Measurements from ENCODE around the gene ERG. TPM values are rescaled to one million over a fixed set of nuclear protein-coding genes. Genes with fewer than 3 reads are reported as not detected.

The ERG gene
- total and polyA plus RNA-seq, 4 donors, result 8.6 to 30.3 (median 21.0) TPM

- Histone ChIP-seq H3K4me3 (no peak overlapping the region), H3K36me3 (ENCODE audit: control insufficient read depth in 4 of 4, insufficient read depth in 4 of 4, low read length in 4 of 4) (no peaks in the 10 kb centered on the region), H3K9me3 (ENCODE audit: control insufficient read depth in 4 of 4, insufficient read depth in 3 of 4, low read length in 3 of 4) (no peaks in the 10 kb centered on the region), H3K27ac (ENCODE audit: low read depth in 1 of 2, low read length in 1 of 2) (no peak overlapping the region), H3K4me1 (ENCODE audit: control insufficient read depth in 5 of 5, insufficient read depth in 5 of 5, low read length in 5 of 5) (no peaks in the 10 kb centered on the region), H3K9ac (ENCODE audit: insufficient read depth in 1 of 2, low read length in 2 of 2) (no peak overlapping the region), H3K27me3 (ENCODE audit: control insufficient read depth in 3 of 3, insufficient read depth in 3 of 3, low read length in 2 of 3) (no peaks in the 10 kb centered on the region)
- no peak for DNase-seq
- TF ChIP-seq CTCF (IDR thresholded peaks at IDR 0.05; ENCODE audit: control extremely low read depth, extremely low read depth), result no peak
- 69 to 76% methylated on average over 4 of the region's 4 CpGs for WGBS, 2 donors
- ATAC-seq (ENCODE audit: insufficient read depth, low FRiP score), result no peak
Measured at GRCh38 chr21:38367646-38368045, 130.6 kb downstream of the ERG start.

- WGBS, 2 donors, result 76 to 87% methylated on average over 2 of the region's 2 CpGs
- Histone ChIP-seq H3K36me3 (ENCODE audit: control insufficient read depth in 4 of 4, insufficient read depth in 4 of 4, low read length in 4 of 4) (no peaks in the 10 kb centered on the region), H3K27ac (ENCODE audit: low read depth in 1 of 2, low read length in 1 of 2) (no peak overlapping the region), H3K9ac (ENCODE audit: insufficient read depth in 1 of 2, low read length in 2 of 2) (no peak overlapping the region), H3K27me3 (ENCODE audit: control insufficient read depth in 3 of 3, insufficient read depth in 3 of 3, low read length in 2 of 3) (no peaks in the 10 kb centered on the region), H3K4me3 (no peak overlapping the region), H3K4me1 (ENCODE audit: control insufficient read depth in 5 of 5, insufficient read depth in 5 of 5, low read length in 5 of 5) (peaks cover 0 to 1% (median 0%) of the 10 kb centered on the region in 5 donors), H3K9me3 (ENCODE audit: control insufficient read depth in 4 of 4, insufficient read depth in 3 of 4, low read length in 3 of 4) (peaks cover 0 to 2% (median 0%) of the 10 kb centered on the region in 4 donors)
- no peak for ATAC-seq (ENCODE audit: insufficient read depth, low FRiP score)
- TF ChIP-seq CTCF (IDR thresholded peaks at IDR 0.05; ENCODE audit: control extremely low read depth, extremely low read depth), result no peak
- DNase-seq, result no peak
Measured at GRCh38 chr21:38365521-38365920, 132.8 kb downstream of the ERG start.

DNA sequence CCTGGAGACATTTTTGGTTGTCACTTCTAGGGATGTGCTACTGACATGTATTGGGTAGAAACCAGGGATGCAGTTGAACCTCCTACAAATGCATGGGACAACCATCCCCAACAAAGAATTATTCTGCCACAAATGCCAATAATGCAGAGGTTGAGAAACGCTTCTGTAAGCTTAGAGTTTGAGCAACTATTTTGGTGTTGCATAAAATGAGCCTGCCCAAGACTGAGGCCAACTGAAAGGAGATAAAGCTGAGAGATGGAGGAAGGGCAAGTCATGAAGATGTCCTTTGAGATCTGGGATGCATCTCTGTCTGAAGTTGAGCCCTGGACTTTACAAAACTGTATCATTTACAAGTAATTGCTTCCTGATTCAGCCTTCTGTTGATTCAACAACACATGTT lies 134.6 kb downstream of the ERG start:
- no peak for TF ChIP-seq CTCF (IDR thresholded peaks at IDR 0.05; ENCODE audit: control extremely low read depth, extremely low read depth)
- DNase-seq, result no peak
- peaks cover 0 to 1% (median 0%) of the 10 kb centered on the region in 5 donors for H3K4me1 ChIP-seq (ENCODE audit: control insufficient read depth in 5 of 5, insufficient read depth in 5 of 5, low read length in 5 of 5)
- H3K27me3 ChIP-seq (ENCODE audit: control insufficient read depth in 3 of 3, insufficient read depth in 3 of 3, low read length in 2 of 3), result no peaks in the 10 kb centered on the region
- H3K9me3 ChIP-seq (ENCODE audit: control insufficient read depth in 4 of 4, insufficient read depth in 3 of 4, low read length in 3 of 4), result peaks cover 0 to 2% (median 0%) of the 10 kb centered on the region in 4 donors
- no peak overlapping the region for H3K4me3 ChIP-seq
- 42 to 82% methylated on average over 1 of the region's 1 CpG for WGBS, 2 donors
- no peak overlapping the region for H3K27ac ChIP-seq (ENCODE audit: low read depth in 1 of 2, low read length in 1 of 2)
- H3K36me3 ChIP-seq (ENCODE audit: control insufficient read depth in 4 of 4, insufficient read depth in 4 of 4, low read length in 4 of 4), result no peaks in the 10 kb centered on the region
- no peak overlapping the region for H3K9ac ChIP-seq (ENCODE audit: insufficient read depth in 1 of 2, low read length in 2 of 2)
- no peak for ATAC-seq (ENCODE audit: insufficient read depth, low FRiP score)

DNA sequence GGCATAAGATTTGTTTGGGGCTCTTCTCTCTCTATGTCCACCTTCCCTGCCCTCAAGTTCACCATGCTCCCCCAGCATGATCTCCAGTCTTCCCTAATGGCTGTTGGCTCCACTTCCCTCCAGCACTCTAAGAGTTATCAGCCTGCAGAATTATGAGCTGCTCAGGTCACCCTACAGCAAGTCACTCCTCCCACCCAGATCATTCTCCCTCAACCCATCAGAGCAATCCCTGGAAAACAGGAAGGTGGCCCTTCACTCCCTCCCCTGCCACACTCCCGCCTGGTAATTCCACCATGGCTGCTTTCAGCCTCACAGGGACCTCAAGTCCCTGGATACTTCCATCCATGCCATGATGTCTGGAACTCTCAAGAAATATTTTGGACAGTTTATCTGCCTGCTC lies 137.0 kb downstream of the ERG start:
- H3K27ac ChIP-seq (ENCODE audit: low read depth in 1 of 2, low read length in 1 of 2), result no peak overlapping the region
- no peak overlapping the region for H3K4me3 ChIP-seq
- H3K4me1 ChIP-seq (ENCODE audit: control insufficient read depth in 5 of 5, insufficient read depth in 5 of 5, low read length in 5 of 5), result peaks cover 0 to 1% (median 0%) of the 10 kb centered on the region in 5 donors
- peaks cover 0 to 2% (median 0%) of the 10 kb centered on the region in 4 donors for H3K9me3 ChIP-seq (ENCODE audit: control insufficient read depth in 4 of 4, insufficient read depth in 3 of 4, low read length in 3 of 4)
- no peak overlapping the region for H3K9ac ChIP-seq (ENCODE audit: insufficient read depth in 1 of 2, low read length in 2 of 2)
- H3K27me3 ChIP-seq (ENCODE audit: control insufficient read depth in 3 of 3, insufficient read depth in 3 of 3, low read length in 2 of 3), result no peaks in the 10 kb centered on the region
- ATAC-seq (ENCODE audit: insufficient read depth, low FRiP score) (no peak), DNase-seq (no peak)
- 79 to 87% methylated on average over 1 of the region's 1 CpG for WGBS, 2 donors
- no peak for TF ChIP-seq CTCF (IDR thresholded peaks at IDR 0.05; ENCODE audit: control extremely low read depth, extremely low read depth)
- no peaks in the 10 kb centered on the region for H3K36me3 ChIP-seq (ENCODE audit: control insufficient read depth in 4 of 4, insufficient read depth in 4 of 4, low read length in 4 of 4)
